Activated CD8-positive, alpha-beta memory T cell treated with anti-CD3 and anti-CD28 coated beads, Interleukin-2, amount 10 ng/mL, durations not matched to agents 7 days and 5 days (primary cell): ENCODE measurements around the gene SPECC1. TPM values are rescaled to one million over a fixed set of nuclear protein-coding genes. Genes with fewer than 3 reads are reported as not detected.
A peak's percentile ranks its signal among the peaks of the same experiment; 100 is the strongest.
"Not testable (repeated sequence)": the region's sequence is repeated elsewhere in the genome, so short reads cannot be mapped to it uniquely, and the experiment has no call there.

ENCODE experiments used
- ATAC-seq: fragments of 150-1000 bp; cut with Tn5 transposase; one replicate; pipeline ENCODE4 v1.10.0; 2021; ENCODE audit warnings: moderate library complexity
- CTCF ChIA-PET: fragments of 350-600 bp; sonication (Branson Sonifier 250); formaldehyde crosslinking; loops from one replicate; lab custom pipeline; 2021; ENCODE audit warnings: antibody characterized with exemption; lab: Charles Lee
- DNase-seq: peaks from one replicate; pipeline ENCODE4 v3.0.0-alpha.2; 2020
- H3K27ac Mint-ChIP-seq: one replicate; pipeline ENCODE4 v1.8.0; 2021; ENCODE audit warnings: mild to moderate bottlenecking, mixed read lengths
- H3K27me3 Mint-ChIP-seq: one replicate; pipeline ENCODE4 v1.8.0; 2021; ENCODE audit warnings: mixed read lengths
- H3K36me3 Mint-ChIP-seq: one replicate; pipeline ENCODE4 v1.8.0; 2021; ENCODE audit warnings: mild to moderate bottlenecking, mixed read lengths
- H3K4me1 Mint-ChIP-seq: one replicate; pipeline ENCODE4 v1.8.0; 2021; ENCODE audit warnings: mixed read lengths
- H3K4me3 Mint-ChIP-seq: one replicate; pipeline ENCODE4 v1.8.0; 2021; ENCODE audit warnings: mild to moderate bottlenecking, moderate library complexity, mixed read lengths
- H3K9me3 Mint-ChIP-seq: one replicate; pipeline ENCODE4 v1.8.0; 2022; ENCODE audit warnings: low read depth, mixed read lengths
- total RNA-seq, 2 experiments: library from RNA; stranded (reverse); gene quantifications; one replicate each; pipeline ENCODE4 v1.2.3, GENCODE V29; 2021

SPECC1 gene, protein sequence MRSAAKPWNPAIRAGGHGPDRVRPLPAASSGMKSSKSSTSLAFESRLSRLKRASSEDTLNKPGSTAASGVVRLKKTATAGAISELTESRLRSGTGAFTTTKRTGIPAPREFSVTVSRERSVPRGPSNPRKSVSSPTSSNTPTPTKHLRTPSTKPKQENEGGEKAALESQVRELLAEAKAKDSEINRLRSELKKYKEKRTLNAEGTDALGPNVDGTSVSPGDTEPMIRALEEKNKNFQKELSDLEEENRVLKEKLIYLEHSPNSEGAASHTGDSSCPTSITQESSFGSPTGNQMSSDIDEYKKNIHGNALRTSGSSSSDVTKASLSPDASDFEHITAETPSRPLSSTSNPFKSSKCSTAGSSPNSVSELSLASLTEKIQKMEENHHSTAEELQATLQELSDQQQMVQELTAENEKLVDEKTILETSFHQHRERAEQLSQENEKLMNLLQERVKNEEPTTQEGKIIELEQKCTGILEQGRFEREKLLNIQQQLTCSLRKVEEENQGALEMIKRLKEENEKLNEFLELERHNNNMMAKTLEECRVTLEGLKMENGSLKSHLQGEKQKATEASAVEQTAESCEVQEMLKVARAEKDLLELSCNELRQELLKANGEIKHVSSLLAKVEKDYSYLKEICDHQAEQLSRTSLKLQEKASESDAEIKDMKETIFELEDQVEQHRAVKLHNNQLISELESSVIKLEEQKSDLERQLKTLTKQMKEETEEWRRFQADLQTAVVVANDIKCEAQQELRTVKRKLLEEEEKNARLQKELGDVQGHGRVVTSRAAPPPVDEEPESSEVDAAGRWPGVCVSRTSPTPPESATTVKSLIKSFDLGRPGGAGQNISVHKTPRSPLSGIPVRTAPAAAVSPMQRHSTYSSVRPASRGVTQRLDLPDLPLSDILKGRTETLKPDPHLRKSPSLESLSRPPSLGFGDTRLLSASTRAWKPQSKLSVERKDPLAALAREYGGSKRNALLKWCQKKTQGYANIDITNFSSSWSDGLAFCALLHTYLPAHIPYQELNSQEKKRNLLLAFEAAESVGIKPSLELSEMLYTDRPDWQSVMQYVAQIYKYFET
- total RNA-seq = 10 to 100 TPM; 11.4 to 17.6 TPM

DNA sequence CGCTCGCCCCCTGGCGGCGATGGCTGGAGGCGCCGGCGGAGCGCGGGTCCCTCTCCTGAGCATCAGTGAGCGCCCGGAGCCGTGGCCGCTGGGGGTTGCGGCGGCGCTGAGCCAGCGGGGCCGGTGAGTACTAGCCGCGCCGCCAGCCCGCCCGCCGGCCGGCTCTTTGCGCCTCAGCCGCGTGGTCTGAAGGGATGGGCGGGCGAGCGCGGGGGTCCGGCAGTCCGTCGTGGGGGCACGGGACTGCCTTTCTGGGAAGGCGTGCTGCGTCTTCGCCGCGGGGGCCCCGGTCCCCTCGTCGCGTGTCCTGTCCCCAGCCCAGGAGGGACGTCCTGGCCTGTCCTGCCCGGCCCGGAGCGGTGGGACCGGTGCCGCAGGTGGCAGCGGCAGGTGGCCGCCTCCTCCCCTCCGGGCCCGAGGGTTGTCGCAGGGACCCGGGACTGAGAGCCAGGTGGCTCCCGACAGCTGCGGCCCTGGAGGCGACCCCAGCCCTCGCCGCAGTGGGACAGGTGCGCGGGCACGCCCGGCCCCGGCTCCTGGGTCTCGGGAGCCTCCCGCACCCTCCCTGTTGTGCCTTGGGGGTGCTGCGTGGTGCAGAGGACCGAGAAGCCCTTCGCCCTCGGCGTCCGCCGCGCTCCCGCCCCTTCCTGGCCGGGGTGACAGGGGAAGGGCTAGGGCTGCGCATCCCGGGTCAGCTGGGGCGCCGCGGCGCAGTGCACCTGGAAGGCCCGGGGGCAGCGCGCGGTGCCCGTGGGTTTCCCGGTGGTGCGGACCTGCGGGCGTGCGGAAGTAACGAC lies at the start of gene SPECC1:
Gene SPECC1 (plus strand): TSS at position 58 of the 797 bp plus-strand sequence. CDS start 87,293 bp downstream, outside the sequence.
- peak; percentile 98 for ATAC-seq
- H3K36me3 Mint-ChIP-seq = no peaks in the 10 kb centered on the region
- peak within 1 kb of the TSS; percentile 75 for H3K27ac Mint-ChIP-seq
- peaks cover 57% of the 10 kb centered on the region for H3K27me3 Mint-ChIP-seq
- DNase-seq = peak; percentile 90
- CTCF ChIA-PET = interaction anchor here (0.7 to 3.8 kb wide), 37 partner anchors 8 to 646 kb away, joined by 3 to 26 read pairs (median 4); partner anchors contain the start of gene AKAP10
- no peaks in the 10 kb centered on the region for H3K9me3 Mint-ChIP-seq
- peak within 1 kb of the TSS; percentile 86 for H3K4me3 Mint-ChIP-seq
- peaks cover 14% of the 10 kb centered on the region for H3K4me1 Mint-ChIP-seq

DNA sequence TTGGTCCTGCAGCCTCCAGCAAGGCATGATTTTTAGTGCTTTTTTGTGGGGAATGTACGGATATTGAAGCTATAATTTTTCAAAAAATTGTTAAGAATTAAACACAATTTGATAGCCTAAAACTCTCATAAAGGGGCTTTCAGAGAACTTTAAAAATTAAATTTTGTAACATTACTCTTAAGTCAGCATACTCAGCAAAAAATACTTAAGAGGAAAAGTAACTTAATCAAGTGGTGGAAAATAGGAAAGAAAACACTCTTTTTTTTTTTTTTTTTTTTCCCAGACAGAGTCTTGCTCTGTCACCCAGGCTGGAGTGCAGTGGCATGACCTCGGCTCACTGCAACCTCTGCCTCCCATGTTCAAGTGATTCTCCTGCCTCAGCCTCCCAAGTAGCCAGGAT lies 46.2 kb upstream of the SPECC1 start:
- CTCF ChIA-PET = interaction anchor here (0.7 to 0.8 kb wide), 2 partner anchors 20 to 349 kb away, joined by 3 read pairs; no protein-coding TSS in a partner anchor
- peaks cover 28% of the 10 kb centered on the region for H3K4me1 Mint-ChIP-seq
- not testable (repeated sequence) for H3K9me3 Mint-ChIP-seq, H3K4me3 Mint-ChIP-seq, H3K27ac Mint-ChIP-seq, DNase-seq, H3K27me3 Mint-ChIP-seq, ATAC-seq
- H3K36me3 Mint-ChIP-seq = peaks cover 35% of the 10 kb centered on the region

DNA sequence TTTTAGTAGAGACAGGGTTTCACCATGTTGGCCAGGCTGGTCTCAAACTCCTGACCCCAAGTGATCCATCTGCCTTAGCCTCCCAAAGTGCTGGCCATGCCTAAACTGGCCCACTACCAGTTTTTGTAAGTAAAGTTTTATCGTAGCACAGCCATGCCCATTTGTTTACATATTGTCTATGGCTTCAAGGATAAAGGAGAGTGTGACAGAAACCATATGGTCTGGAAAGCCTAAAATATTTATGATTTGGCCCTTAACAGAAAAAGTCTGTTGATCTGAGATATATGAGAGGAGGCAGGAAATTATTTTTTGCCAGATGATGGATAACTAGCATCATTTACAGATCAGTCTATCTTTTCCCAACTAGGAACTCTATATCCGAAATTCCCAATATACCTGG lies 36.0 kb upstream of the SPECC1 start:
- ATAC-seq = no peak
- H3K36me3 Mint-ChIP-seq = peaks cover 57% of the 10 kb centered on the region
- no peak for DNase-seq
- no peaks in the 10 kb centered on the region for H3K27me3 Mint-ChIP-seq
- H3K9me3 Mint-ChIP-seq = no peaks in the 10 kb centered on the region
- CTCF ChIA-PET = no interaction called here
- H3K4me3 Mint-ChIP-seq = no peak overlapping the region
- peaks cover 46% of the 10 kb centered on the region for H3K4me1 Mint-ChIP-seq
- H3K27ac Mint-ChIP-seq = no peak overlapping the region

DNA sequence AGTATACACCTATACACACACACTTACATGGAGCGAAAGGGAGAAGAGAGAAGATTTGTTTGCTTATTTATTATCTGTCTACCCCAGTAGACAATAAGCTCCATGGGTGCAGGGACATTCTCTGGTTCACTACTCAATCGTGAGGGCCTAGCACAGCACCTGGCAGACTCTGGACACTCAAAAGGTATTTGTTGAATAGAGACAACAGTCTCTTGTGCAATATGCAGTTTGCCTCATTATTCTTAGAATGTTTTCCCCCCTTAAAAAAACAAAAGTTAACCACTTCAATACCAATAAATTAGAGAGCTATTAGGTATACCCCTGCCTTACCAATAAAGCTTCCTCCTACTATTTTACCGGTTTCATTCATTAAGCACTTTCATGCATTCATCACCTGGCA lies 33.6 kb upstream of the SPECC1 start:
- DNase-seq (no peak), ATAC-seq (no peak)
- peaks cover 42% of the 10 kb centered on the region for H3K36me3 Mint-ChIP-seq
- CTCF ChIA-PET = interaction anchor here (0.6 to 3.3 kb wide), 3 partner anchors 34 to 142 kb away, joined by 3 to 17 read pairs (median 3); partner anchors contain the start of gene SPECC1
- peaks cover 47% of the 10 kb centered on the region for H3K4me1 Mint-ChIP-seq
- H3K4me3 Mint-ChIP-seq = peak overlapping the region; percentile 35
- H3K27me3 Mint-ChIP-seq = no peaks in the 10 kb centered on the region
- peak overlapping the region; percentile 12 for H3K27ac Mint-ChIP-seq
- no peaks in the 10 kb centered on the region for H3K9me3 Mint-ChIP-seq

DNA sequence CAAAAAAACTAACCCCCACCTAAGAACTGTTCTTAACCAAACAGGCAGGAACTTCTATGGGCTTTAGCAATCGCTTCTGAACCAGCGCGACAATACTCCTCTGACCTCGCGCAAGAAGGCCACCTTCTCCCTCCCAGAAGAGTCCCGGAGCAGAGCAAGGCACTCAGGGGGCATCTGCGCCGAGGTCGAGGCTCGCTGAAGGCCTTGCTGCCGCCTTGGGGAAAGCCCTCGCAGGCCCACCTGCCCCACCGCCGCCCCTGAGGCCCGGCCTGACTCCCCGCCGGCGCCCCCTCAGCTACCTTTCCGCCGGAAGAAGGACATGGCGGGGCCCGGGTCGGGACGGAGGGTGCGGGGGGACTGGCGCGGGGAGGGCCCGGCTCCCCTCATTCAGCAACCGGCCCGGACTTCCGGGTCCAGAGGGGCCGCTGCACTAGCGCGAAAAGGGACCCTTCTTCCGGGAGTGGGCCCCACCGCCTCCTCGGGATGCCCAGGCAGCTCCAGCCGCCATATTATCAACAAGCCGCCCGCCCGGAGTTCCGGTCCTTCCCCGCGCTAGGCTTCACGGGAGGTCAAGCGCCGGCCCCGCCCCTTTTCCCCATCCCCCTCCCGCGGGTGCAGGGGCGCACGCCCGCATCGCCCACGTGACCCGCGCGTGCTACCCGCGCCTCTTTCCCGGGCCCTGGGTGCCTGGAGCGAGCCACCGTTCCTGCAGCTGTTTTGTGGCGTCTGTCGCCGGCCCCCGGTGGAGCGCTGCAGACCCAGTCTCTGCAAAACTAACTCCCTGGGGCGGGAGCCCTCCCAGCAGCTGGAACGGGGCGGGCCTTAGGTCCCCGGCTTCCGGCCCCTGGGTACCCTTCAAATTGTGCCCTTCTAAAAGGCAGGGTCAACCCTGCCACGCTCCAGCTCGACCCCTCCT lies 31.6 kb upstream of the SPECC1 start, which contains the start of gene AKAP10:
Gene AKAP10 (minus strand): TSS at position 536 of the 916 bp plus-strand sequence. CDS start 149 bp downstream, at position 387.
- peak; percentile 90 for ATAC-seq
- peaks cover 31% of the 10 kb centered on the region for H3K36me3 Mint-ChIP-seq

DNA sequence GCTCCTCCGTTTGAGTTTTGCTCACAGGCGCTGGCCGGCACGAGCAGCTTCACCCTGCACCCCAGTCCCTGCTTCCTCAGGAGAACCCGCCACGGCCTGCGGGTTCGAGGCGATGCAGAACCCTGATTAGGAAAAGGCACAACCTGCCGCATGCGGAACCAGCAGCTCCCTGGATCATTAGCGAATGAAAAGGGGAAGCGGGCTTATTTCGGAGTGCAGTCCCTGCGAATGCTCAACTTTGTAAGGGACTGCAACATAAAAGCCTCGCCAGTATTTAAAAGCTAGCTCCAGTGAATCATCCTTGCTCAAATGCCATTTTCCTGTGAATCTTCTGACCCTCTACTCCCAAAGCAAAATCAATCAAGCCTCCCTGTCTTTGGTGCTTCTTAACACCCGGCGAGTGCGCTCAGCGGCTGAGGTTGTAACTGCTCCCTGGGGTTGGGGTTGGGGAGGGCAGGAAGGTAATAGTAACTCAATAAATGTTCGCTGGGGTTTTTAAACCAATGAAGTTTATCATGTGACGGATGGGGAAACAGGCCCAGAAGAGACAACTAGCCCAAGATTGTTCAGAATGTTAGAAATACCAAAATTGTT lies 30.9 kb upstream of the SPECC1 start:
- Mint-ChIP-seq H3K4me1 (peaks cover 40% of the 10 kb centered on the region), H3K36me3 (peaks cover 24% of the 10 kb centered on the region), H3K4me3 (peak overlapping the region; percentile 94), H3K27me3 (no peaks in the 10 kb centered on the region), H3K27ac (peak overlapping the region; percentile 98), H3K9me3 (no peaks in the 10 kb centered on the region)
- ATAC-seq = no peak
- DNase-seq = peak; percentile 58
- CTCF ChIA-PET = interaction anchor here (1.1 to 3.3 kb wide), 9 partner anchors 11 to 615 kb away, joined by 3 to 17 read pairs (median 4); partner anchors contain the start of gene SPECC1

More for the DNA sequence above, 31.6 kb upstream of the SPECC1 start, which contains the start of gene AKAP10:
- peak within 1 kb of the TSS; percentile 98 for H3K27ac Mint-ChIP-seq
- H3K4me3 Mint-ChIP-seq = peak within 1 kb of the TSS; percentile 94
- H3K4me1 Mint-ChIP-seq = peaks cover 48% of the 10 kb centered on the region
- CTCF ChIA-PET = interaction anchor here (1.1 to 3.3 kb wide), 9 partner anchors 11 to 614 kb away, joined by 3 to 17 read pairs (median 4); partner anchors contain the start of gene SPECC1
- no peaks in the 10 kb centered on the region for H3K27me3 Mint-ChIP-seq
- DNase-seq = peak; percentile 96
- H3K9me3 Mint-ChIP-seq = no peaks in the 10 kb centered on the region

DNA sequence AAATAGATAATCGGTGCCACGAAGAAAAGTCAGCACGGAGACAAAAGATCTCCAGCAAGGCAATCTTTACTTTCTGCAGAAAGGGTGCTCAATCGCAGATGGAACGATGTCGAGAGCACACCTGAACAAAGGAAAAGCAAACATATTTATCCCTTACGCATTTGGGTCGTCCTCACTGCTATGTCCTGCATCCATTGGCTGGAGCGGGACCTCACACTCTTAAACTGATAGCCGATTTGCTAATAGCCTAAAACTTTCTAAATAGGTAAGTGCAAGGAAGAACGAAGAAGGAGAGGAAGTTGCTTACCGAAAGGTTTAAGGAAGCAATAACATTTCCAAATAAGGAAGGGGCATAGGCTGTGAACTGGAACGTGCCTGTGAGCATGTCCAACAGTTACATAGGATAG lies 30.4 kb upstream of the SPECC1 start:
- Mint-ChIP-seq H3K9me3 (no peaks in the 10 kb centered on the region), H3K4me3 (peak overlapping the region; percentile 94), H3K27me3 (no peaks in the 10 kb centered on the region), H3K36me3 (peaks cover 19% of the 10 kb centered on the region), H3K4me1 (peaks cover 35% of the 10 kb centered on the region), H3K27ac (peak overlapping the region; percentile 98)
- DNase-seq (no peak), ATAC-seq (no peak)
- CTCF ChIA-PET = interaction anchor here (1.1 to 1.8 kb wide), 4 partner anchors 10 to 138 kb away, joined by 3 to 6 read pairs (median 6); no protein-coding TSS in a partner anchor

DNA sequence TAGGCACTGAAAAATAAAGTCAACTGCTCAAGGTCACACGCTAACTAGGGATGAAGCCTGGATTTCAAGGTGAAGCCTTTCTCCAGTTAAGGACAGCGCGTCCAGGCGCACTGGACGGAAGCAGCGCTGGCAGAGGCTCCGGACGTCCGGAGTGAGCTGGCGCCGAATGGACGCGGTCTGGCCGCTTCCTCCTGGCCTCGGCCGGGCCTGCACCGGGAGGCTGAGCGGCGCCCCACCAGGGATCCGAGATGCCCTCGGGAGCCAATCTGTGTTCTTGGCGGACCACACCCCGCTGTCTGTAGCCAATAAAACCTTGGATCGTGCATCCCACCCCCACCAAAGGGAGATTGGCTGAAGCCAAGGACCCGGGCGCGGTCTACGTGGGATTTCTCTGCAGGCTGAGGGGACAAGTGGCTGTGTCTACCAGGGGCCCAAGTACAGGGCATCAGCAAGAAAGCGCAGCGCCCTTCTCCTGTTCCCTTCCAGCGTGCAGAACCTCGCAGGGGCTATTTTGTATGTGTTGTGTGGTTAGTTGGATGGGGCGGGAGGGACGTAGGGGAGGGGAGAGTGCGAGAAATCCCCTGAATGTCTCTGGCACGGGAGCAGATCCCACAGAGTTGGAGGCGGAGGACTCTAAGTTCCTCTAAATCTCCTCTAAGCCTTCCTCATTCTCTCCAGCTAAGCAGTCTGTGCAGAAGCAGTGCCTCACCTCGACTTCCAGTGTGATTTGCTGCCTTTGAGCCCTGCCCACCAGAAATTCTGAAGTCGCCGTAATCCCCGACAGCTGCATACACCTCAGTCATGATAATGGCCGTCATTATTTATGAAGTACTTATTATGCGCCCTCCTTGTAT lies 29.0 kb upstream of the SPECC1 start:
- Mint-ChIP-seq H3K9me3 (no peaks in the 10 kb centered on the region), H3K36me3 (peaks cover 10% of the 10 kb centered on the region), H3K27me3 (no peaks in the 10 kb centered on the region), H3K4me3 (no peak overlapping the region), H3K4me1 (peaks cover 28% of the 10 kb centered on the region), H3K27ac (no peak overlapping the region)
- CTCF ChIA-PET = interaction anchor here (2.0 to 3.0 kb wide), 2 partner anchors 13 to 28 kb away, joined by 8 to 11 read pairs; partner anchors contain the start of gene SPECC1
- no peak for DNase-seq
- no peak for ATAC-seq

DNA sequence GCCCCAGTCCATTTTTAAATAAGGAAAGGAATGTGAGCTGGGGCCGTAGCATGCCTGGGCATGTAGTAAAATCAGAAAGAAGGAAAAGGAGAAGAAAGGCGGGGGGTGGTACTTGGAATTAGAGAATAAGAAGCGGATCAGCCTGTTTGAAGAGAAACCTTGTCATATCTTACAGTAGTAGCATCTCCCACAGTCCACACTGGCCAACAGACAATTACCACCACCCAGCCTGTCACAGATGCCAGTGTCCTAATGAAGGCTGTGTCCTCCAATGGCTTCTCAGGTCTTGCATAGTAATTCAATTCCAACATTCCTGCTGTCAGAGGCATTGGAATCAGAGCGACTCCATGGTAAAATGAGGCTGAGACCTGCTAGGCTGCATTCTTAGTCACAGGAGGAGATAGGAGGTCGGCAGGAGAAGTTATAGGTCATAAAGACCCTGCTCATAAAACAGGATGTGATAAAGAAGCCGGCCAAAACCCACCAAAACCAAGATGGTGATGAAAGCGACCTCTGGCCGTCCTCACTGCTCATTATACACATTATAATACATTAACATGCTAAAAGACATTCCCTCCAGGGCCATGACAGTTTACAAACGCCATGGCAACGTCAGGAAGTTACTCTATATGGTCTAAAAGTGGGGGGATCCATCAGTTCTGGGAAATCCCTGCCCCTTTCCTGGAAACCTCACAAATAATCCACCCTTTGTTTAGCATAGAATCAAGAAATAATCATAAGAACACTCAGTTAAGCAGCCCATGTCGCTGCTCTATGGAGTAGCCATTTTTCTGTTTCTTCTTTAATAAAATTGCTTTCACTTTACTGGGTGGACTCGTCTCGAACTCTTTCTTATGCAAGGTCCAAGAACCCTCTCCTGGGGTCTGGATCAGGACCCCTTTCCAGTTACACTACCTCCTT lies 22.0 kb upstream of the SPECC1 start:
- Mint-ChIP-seq H3K27me3 (peaks cover 9% of the 10 kb centered on the region), H3K27ac (no peak overlapping the region), H3K4me3 (no peak overlapping the region), H3K36me3 (no peaks in the 10 kb centered on the region), H3K4me1 (peaks cover 7% of the 10 kb centered on the region), H3K9me3 (no peaks in the 10 kb centered on the region)
- CTCF ChIA-PET = interaction anchor here (1.2 kb wide), 1 partner anchor 21 kb away, joined by 3 read pairs; no protein-coding TSS in a partner anchor
- DNase-seq (no peak), ATAC-seq (no peak)
